ENCODE measurements around the gene IFNL3.

GRCh38 chr19:39251081-39251480, 6.3 kb upstream of the IFNL3 start:
- no peak for TF ChIP-seq CTCF (IDR thresholded peaks at IDR 0.05)
- TF ChIP-seq POLR2A (IDR thresholded peaks at IDR 0.05) = no peak
